GM12878 (cell line): Measurements from ENCODE around the gene SPHK2. TPM values are rescaled to one million over a fixed set of nuclear protein-coding genes. Genes with fewer than 3 reads are reported as not detected.

Experiments used
- ATAC-seq: fragments of 200-7000 bp; cut with Tn5 transposase; 3 replicates; pipeline ENCODE4 v1.9.1; 2020; ENCODE audit warnings: mild to moderate bottlenecking, moderate library complexity
- BruUV-seq: library from RNA; stranded (reverse); fragments of 400-500 nt; replicated peaks from 2 replicates; lab custom pipeline; 2021; lab: Mats Ljungman, UMichigan
- CTCF ChIA-PET: fragments of 300-600 bp; sonication (Branson Sonifier 250); formaldehyde crosslinking; extraction: SDS; loops from one replicate; lab custom pipeline; 2021; ENCODE audit warnings: inconsistent platforms; lab: Yijun Ruan, JAX
- POLR2A ChIA-PET: fragments of 350-600 bp; formaldehyde crosslinking; extraction: SDS; loops from one replicate; lab custom pipeline; 2021; ENCODE audit warnings: inconsistent platforms; lab: Charles Lee
- RAD21 ChIA-PET: fragments of 300-600 bp; sonication (Branson Sonifier 250); formaldehyde crosslinking; loops from one replicate; lab custom pipeline; 2023; ENCODE audit warnings: antibody characterized with exemption; ENCODE audit not compliant: unreplicated experiment; lab: Charles Lee
- SMC1A ChIA-PET: fragments of 300-600 bp; sonication (Branson Sonifier 250); formaldehyde crosslinking; loops from one replicate; lab custom pipeline; 2023; ENCODE audit not compliant: unreplicated experiment, uncharacterized antibody; lab: Charles Lee
- DNase-seq: peaks from one replicate; pipeline ENCODE4 v3.0.0-alpha.2; 2011; ENCODE audit warnings: low read depth, low spot score
- FAIRE-seq: peaks from 3 replicates; lab custom pipeline; 2011; peaks lifted over from hg19 to GRCh38; lab: Jason Lieb, UNC
- H2AFZ ChIP-seq: 2 replicates; pipeline ENCODE4 v1.6.0; 2011; ENCODE audit warnings: low read depth, low read length, control low read depth; ENCODE audit not compliant: control insufficient read depth
- H3K27ac ChIP-seq: 2 replicates; pipeline ENCODE4 v1.5.1; 2011; ENCODE audit warnings: control low read depth; ENCODE audit not compliant: control insufficient read depth, insufficient read depth
- H3K27me3 ChIP-seq, 2 experiments: replicated peaks in 1 of 2; 2 replicates each; pipeline versions ENCODE4 v1.6.0 to v1.6.1; 2011; ENCODE audit warnings: low read length in 1 of 2; ENCODE audit not compliant: control insufficient read depth in 2 of 2, insufficient read depth in 2 of 2
- H3K36me3 ChIP-seq, 2 experiments: 2 replicates each; pipeline ENCODE4 v1.5.1; 2011; ENCODE audit warnings: low read length in 1 of 2; ENCODE audit not compliant: control insufficient read depth in 2 of 2, insufficient read depth in 2 of 2
- H3K4me1 ChIP-seq: 2 replicates; pipeline ENCODE4 v1.6.1; 2011; ENCODE audit warnings: mild to moderate bottlenecking, low read length, moderate library complexity, mixed read lengths; ENCODE audit not compliant: control insufficient read depth, insufficient read depth
- H3K4me2 ChIP-seq: 2 replicates; pipeline ENCODE4 v1.6.0; 2011; ENCODE audit warnings: control low read depth; ENCODE audit not compliant: control insufficient read depth, insufficient read depth
- H3K4me3 ChIP-seq: fragments of 200-600 bp; sonication (generic); 2 replicates; pipeline ENCODE4 v1.5.1; 2016
- H3K79me2 ChIP-seq: 2 replicates; pipeline ENCODE4 v1.6.0; 2011; ENCODE audit warnings: low read length; ENCODE audit not compliant: control insufficient read depth, insufficient read depth
- H3K9ac ChIP-seq: 2 replicates; pipeline ENCODE4 v1.8.0; 2011; ENCODE audit warnings: low read length, control low read depth, mixed read lengths; ENCODE audit not compliant: control insufficient read depth, insufficient read depth
- H3K9me3 ChIP-seq: replicated peaks from 3 replicates; pipeline ENCODE4 v1.5.1; 2011; ENCODE audit warnings: mild to moderate bottlenecking, low read length; ENCODE audit not compliant: control insufficient read depth, insufficient read depth
- H4K20me1 ChIP-seq: 2 replicates; pipeline ENCODE4 v1.6.0; 2011; ENCODE audit not compliant: control insufficient read depth, insufficient read depth
- BRCA1 ChIP-seq: IDR thresholded peaks from 2 replicates; pipeline ENCODE4 v1.6.1; 2011; ENCODE audit warnings: low read depth, low read length, improper control_type of control experiment
- CHD1 ChIP-seq: IDR thresholded peaks from 2 replicates; pipeline ENCODE4 v1.6.1; 2012; ENCODE audit warnings: low read depth, low read length, improper control_type of control experiment
- EGR1 ChIP-seq, 2 experiments: IDR thresholded peaks; 1 replicate in 1 of 2; 2 replicates in 1 of 2; pipeline ENCODE4 v1.6.1; 2011 to 2012; ENCODE audit warnings: low read depth in 2 of 2, low read length in 2 of 2, borderline replicate concordance in 1 of 2, mild to moderate bottlenecking in 1 of 2, moderate library complexity in 1 of 2
- FOXM1 ChIP-seq: IDR thresholded peaks from 2 replicates; pipeline ENCODE4 v1.6.1; 2012; ENCODE audit warnings: low read depth, mild to moderate bottlenecking, inconsistent platforms, low read length, moderate library complexity
- PAX8 ChIP-seq: fragments of 450-650 bp; IDR thresholded peaks from 2 replicates; pipeline ENCODE4 v1.6.1; 2017; ENCODE audit warnings: mild to moderate bottlenecking, moderate library complexity
- PML ChIP-seq: IDR thresholded peaks from 2 replicates; pipeline ENCODE4 v1.6.1; 2012; ENCODE audit warnings: low read length, inconsistent platforms
- SUPT20H ChIP-seq: IDR thresholded peaks from 2 replicates; pipeline ENCODE4 v1.6.1; 2011; ENCODE audit warnings: low read depth, mild to moderate bottlenecking, low read length, moderate library complexity, borderline replicate concordance; ENCODE audit not compliant: control insufficient read depth
- TAF1 ChIP-seq: IDR thresholded peaks from 2 replicates; pipeline ENCODE4 v1.6.1; 2011; ENCODE audit warnings: mild to moderate bottlenecking, low read depth, low read length, borderline replicate concordance
- TCF3 ChIP-seq: IDR thresholded peaks from 2 replicates; pipeline ENCODE4 v1.6.1; 2012; ENCODE audit warnings: low read depth, mild to moderate bottlenecking, low read length, borderline replicate concordance; ENCODE audit not compliant: insufficient read depth
- ZNF274 ChIP-seq: IDR thresholded peaks from one replicate; pipeline ENCODE4 v1.8.0; 2011; ENCODE audit not compliant: insufficient read length, insufficient read depth
- ZZZ3 ChIP-seq: IDR thresholded peaks from 2 replicates; pipeline ENCODE4 v1.6.1; 2011; ENCODE audit warnings: low read depth; ENCODE audit not compliant: control insufficient read depth, insufficient read length
- WGBS: methylation state at CpG from one replicate; pipeline ENCODE4 v1.1.6; 2016; ENCODE audit warnings: low lambda C conversion rate; ENCODE audit not compliant: insufficient replicate concordance, insufficient coverage; ENCODE audit errors: missing lambda C conversion rate; 5-methylcytosine and 5-hydroxymethylcytosine counted together
- in situ Hi-C: fragments of 300-500 bp; cut with MboI; formaldehyde crosslinking; loops from 9 replicates; pipeline ENCODE4 v1.14.3; 2018; ENCODE audit warnings: mixed read lengths
- intact Hi-C: fragments of 100-400 bp; cut with micrococcal nuclease; formaldehyde crosslinking; loops from one replicate; pipeline ENCODE4 v1.14.2; 2022; ENCODE audit not compliant: unreplicated experiment
- polyA plus RNA-seq, 11 experiments: library from polyadenylated mRNA; depleted of rRNA in 4 of 11; unstranded in 6 of 11; stranded (reverse) in 5 of 11; fragments of >200 nt; fragmentation: Nextera tagmentation in 4 of 11; fragmentation: Illumina TruSeq in 1 of 11; extraction: Ambion mirVana in 4 of 11; extraction: Trizol in 1 of 11; gene quantifications; 1 replicate in 1 of 11; 2 replicates in 10 of 11; pipeline versions ENCODE4 v1.2.1 to v1.2.3, GENCODE V29; 2011 to 2016; ENCODE audit warnings: inconsistent platforms in 2 of 11, missing spikeins in 2 of 11, low read depth in 1 of 11
- total RNA-seq, 4 experiments: library from RNA; depleted of rRNA in 3 of 4; stranded (reverse); fragments of >200 nt in 3 of 4; fragmentation: Illumina TruSeq in 1 of 4; extraction: Trizol in 1 of 4; gene quantifications; 2 replicates each; pipeline versions ENCODE4 v1.2.1 to v1.2.3, GENCODE V29; 2013 to 2021
- TF ChIP-seq, protein P1 (sequence below): fragments of 450-650 bp; conservative IDR thresholded peaks from 2 replicates; pipeline ENCODE4 v1.6.1; 2017; ENCODE audit warnings: mild to moderate bottlenecking, moderate library complexity
- TF ChIP-seq, protein P2 (sequence below): IDR thresholded peaks from 2 replicates; pipeline ENCODE4 v1.6.1; 2011; ENCODE audit warnings: low read depth, mild to moderate bottlenecking, low read length, moderate library complexity, borderline replicate concordance; ENCODE audit errors: extremely low read depth
- TF ChIP-seq, protein P3 (sequence below): fragments of 150-350 bp; IDR thresholded peaks from 2 replicates; pipeline ENCODE4 v1.6.1; 2014; ENCODE audit warnings: mild to moderate bottlenecking, low read depth, low read length
- TF ChIP-seq, protein P4 (sequence below): fragments of 450-650 bp; IDR thresholded peaks from 2 replicates; pipeline ENCODE4 v1.6.1; 2017; ENCODE audit warnings: antibody characterized with exemption, mild to moderate bottlenecking, moderate library complexity

SPHK2 gene
- total and polyA plus RNA-seq, 10 of the 15 experiments (the other 5 are each of a cell fraction or from before 2014, with no cell fraction given), result 0.37 to 40.5 (median 11.2) TPM

DNA sequence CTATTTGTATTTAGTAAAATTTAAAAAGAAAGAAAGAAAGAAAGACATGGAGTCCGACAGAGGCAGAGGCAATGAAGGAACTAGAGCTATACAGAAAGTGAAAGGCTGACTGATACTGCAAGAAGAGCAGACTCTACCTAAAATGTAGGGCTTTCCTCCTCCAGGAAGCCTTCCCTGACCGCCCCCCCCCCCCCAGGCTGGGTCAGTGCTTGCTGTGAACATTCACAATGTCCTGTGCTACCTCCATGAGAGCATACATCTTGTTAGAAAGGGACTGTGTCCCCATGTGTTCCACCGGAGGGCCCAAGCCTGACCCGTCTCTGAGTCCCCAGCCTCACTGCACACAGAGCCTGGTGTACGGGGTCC is 32.4 kb downstream of the SPHK2 start:
- peak; percentile 31 for ATAC-seq
- intact Hi-C loops, result no loop called here
- Histone ChIP-seq H3K9me3 (no peaks in the 10 kb centered on the region), H3K4me2 (no peak overlapping the region), H2AFZ (peak overlapping the region; percentile 16; the same call in 1 of the 2 replicates), H3K79me2 (no peaks in the 10 kb centered on the region), H3K27ac (no peak overlapping the region), H3K36me3 (no peaks in the 10 kb centered on the region), H4K20me1 (no peaks in the 10 kb centered on the region), H3K4me3 (no peak overlapping the region), H3K4me1 (peaks cover 15% of the 10 kb centered on the region), H3K9ac (no peak overlapping the region), H3K27me3 (no peaks in the 10 kb centered on the region)
- POLR2A ChIA-PET, result no interaction called here
- 53% methylated on average over 5 of the region's 5 CpGs for WGBS
- RAD21 ChIA-PET, result no interaction called here
- FAIRE-seq, result no peak
- BruUV-seq, result no TSS peak
- in situ Hi-C loops, result no loop called here
- SMC1A ChIA-PET, result interaction anchor here (1.5 kb wide), 1 partner anchor 144 kb away, joined by 4 read pairs; no protein-coding TSS in a partner anchor
- CTCF ChIA-PET, result interaction anchor here (0.8 to 1.5 kb wide), 4 partner anchors 24 to 342 kb away, joined by 3 to 5 read pairs (median 3); partner anchors contain the start of gene RUVBL2
- DNase-seq, result no peak
- TF ChIP-seq, protein P1, sequence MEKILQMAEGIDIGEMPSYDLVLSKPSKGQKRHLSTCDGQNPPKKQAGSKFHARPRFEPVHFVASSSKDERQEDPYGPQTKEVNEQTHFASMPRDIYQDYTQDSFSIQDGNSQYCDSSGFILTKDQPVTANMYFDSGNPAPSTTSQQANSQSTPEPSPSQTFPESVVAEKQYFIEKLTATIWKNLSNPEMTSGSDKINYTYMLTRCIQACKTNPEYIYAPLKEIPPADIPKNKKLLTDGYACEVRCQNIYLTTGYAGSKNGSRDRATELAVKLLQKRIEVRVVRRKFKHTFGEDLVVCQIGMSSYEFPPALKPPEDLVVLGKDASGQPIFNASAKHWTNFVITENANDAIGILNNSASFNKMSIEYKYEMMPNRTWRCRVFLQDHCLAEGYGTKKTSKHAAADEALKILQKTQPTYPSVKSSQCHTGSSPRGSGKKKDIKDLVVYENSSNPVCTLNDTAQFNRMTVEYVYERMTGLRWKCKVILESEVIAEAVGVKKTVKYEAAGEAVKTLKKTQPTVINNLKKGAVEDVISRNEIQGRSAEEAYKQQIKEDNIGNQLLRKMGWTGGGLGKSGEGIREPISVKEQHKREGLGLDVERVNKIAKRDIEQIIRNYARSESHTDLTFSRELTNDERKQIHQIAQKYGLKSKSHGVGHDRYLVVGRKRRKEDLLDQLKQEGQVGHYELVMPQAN, result no peak
- TF ChIP-seq ZNF274 (no peak), FOXM1 (no peak), CHD1 (no peak), TCF3 (no peak), ZZZ3 (no peak), TAF1 (no peak), PML (no peak), SUPT20H (no peak), EGR1 (IDR thresholded peaks at IDR 0.05; ENCODE audit: borderline replicate concordance in 1 of 2, low read depth in 2 of 2, low read length in 2 of 2) (no peak), BRCA1 (no peak), PAX8 (no peak)
- TF ChIP-seq, protein P2, sequence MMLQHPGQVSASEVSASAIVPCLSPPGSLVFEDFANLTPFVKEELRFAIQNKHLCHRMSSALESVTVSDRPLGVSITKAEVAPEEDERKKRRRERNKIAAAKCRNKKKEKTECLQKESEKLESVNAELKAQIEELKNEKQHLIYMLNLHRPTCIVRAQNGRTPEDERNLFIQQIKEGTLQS, result no peak
- TF ChIP-seq, protein P3, sequence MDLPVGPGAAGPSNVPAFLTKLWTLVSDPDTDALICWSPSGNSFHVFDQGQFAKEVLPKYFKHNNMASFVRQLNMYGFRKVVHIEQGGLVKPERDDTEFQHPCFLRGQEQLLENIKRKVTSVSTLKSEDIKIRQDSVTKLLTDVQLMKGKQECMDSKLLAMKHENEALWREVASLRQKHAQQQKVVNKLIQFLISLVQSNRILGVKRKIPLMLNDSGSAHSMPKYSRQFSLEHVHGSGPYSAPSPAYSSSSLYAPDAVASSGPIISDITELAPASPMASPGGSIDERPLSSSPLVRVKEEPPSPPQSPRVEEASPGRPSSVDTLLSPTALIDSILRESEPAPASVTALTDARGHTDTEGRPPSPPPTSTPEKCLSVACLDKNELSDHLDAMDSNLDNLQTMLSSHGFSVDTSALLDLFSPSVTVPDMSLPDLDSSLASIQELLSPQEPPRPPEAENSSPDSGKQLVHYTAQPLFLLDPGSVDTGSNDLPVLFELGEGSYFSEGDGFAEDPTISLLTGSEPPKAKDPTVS, result no peak
- TF ChIP-seq, protein P4, sequence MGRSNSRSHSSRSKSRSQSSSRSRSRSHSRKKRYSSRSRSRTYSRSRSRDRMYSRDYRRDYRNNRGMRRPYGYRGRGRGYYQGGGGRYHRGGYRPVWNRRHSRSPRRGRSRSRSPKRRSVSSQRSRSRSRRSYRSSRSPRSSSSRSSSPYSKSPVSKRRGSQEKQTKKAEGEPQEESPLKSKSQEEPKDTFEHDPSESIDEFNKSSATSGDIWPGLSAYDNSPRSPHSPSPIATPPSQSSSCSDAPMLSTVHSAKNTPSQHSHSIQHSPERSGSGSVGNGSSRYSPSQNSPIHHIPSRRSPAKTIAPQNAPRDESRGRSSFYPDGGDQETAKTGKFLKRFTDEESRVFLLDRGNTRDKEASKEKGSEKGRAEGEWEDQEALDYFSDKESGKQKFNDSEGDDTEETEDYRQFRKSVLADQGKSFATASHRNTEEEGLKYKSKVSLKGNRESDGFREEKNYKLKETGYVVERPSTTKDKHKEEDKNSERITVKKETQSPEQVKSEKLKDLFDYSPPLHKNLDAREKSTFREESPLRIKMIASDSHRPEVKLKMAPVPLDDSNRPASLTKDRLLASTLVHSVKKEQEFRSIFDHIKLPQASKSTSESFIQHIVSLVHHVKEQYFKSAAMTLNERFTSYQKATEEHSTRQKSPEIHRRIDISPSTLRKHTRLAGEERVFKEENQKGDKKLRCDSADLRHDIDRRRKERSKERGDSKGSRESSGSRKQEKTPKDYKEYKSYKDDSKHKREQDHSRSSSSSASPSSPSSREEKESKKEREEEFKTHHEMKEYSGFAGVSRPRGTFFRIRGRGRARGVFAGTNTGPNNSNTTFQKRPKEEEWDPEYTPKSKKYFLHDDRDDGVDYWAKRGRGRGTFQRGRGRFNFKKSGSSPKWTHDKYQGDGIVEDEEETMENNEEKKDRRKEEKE, result no peak
